DND-41 (cell line): ENCODE results near the gene NPB.

Experiments
- CTCF ChIP-seq: IDR thresholded peaks from 2 replicates; pipeline ENCODE4 v1.5.1; 2012; ENCODE audit warnings: borderline replicate concordance, low read length, moderate library complexity, mild to moderate bottlenecking; ENCODE audit not compliant: poor library complexity, severe bottlenecking; ENCODE audit errors: extremely low read depth
- EZH2 ChIP-seq: IDR thresholded peaks from 3 replicates; pipeline ENCODE4 v1.6.1; 2012; ENCODE audit warnings: borderline replicate concordance, low read depth, mild to moderate bottlenecking, moderate library complexity, low read length, inconsistent platforms; ENCODE audit not compliant: severe bottlenecking

DNA sequence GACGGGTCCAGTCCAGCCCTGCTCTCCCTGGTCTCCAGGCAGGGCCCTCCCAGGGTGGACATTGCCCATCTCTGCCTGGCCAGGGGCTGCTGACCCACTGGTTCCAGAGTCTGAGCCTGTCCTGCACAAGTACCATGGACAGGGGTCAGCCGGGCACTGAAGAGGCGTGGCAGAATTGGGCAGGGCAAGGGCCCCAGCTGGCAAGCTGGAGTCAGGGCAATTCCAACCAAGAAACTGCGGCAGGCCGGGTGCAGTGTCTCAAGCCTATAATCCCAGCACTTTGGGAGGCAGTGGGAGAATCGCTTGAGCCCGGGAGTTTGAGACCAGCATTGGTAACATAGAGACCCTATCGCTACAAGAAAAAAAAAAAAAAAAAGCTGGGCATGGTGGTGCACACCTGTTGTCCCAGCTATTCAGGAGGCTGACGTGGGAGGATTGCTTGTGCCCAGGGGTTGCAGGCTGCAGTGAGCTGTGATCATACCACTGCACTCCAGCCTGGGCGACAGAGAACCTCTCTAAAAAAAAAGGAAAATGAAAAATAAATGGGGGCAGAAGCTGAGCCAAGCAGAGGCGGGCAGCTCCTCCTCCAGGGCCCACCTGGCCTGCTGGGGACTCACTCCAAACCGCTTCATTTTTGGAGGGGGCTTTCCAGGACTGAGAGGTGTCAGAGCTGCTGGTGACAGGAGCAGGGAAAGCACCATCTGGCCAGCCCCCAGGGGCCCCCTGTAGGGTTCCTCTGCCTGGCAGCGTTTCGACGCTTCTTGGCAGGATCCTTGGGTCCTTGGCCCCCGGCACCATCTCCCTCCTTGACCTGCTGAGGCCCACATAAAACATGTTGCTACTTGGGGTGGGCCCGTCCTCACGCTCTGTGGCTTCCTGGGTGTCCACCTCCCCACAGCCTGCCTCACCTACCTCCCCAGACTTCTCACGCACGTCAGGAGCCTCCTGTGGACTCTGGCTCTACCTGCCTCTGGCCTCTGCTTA is 28.4 kb downstream of the NPB start:
- TF ChIP-seq CTCF: no peak
- no peak for TF ChIP-seq EZH2
